ENCODE measurements around the gene CFAP74.

CFAP74 gene

DNA sequence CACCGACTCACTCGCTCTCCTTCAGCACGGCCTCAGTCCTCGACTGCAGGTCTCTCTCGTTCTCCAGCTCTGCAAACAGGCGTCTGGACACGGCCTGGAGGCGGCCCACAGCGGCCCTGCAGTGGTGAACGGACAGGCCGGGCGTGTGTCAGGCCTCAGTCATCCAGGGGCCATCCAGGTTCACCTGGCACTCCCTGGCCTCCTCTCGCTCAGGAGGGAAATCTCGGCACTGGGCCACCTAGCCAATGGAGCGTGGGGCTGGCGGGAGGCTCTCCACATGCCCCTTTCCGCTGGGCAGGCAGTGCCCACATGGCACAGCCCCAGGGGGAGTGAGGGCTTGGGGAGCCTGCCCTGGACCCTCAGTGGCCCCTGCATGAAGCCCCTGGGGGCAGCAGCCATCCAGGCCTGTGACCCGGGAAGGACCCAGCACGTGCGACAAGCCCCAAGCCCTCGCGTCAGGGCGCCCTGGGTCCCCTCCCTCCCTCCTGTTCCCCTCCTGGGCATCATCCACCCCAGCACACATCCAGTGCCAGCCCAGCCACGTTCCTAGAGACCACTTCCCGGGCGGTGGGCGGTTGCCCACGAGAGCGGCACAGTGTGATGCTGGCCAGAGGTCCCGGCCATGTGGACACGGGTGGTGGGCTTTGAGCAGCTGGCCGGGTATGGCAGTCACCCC, 18.1 kb downstream of the CFAP74 start:
- TF ChIP-seq, protein P1, sequence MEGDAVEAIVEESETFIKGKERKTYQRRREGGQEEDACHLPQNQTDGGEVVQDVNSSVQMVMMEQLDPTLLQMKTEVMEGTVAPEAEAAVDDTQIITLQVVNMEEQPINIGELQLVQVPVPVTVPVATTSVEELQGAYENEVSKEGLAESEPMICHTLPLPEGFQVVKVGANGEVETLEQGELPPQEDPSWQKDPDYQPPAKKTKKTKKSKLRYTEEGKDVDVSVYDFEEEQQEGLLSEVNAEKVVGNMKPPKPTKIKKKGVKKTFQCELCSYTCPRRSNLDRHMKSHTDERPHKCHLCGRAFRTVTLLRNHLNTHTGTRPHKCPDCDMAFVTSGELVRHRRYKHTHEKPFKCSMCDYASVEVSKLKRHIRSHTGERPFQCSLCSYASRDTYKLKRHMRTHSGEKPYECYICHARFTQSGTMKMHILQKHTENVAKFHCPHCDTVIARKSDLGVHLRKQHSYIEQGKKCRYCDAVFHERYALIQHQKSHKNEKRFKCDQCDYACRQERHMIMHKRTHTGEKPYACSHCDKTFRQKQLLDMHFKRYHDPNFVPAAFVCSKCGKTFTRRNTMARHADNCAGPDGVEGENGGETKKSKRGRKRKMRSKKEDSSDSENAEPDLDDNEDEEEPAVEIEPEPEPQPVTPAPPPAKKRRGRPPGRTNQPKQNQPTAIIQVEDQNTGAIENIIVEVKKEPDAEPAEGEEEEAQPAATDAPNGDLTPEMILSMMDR (IDR thresholded peaks at IDR 0.05), result no peak

DNA sequence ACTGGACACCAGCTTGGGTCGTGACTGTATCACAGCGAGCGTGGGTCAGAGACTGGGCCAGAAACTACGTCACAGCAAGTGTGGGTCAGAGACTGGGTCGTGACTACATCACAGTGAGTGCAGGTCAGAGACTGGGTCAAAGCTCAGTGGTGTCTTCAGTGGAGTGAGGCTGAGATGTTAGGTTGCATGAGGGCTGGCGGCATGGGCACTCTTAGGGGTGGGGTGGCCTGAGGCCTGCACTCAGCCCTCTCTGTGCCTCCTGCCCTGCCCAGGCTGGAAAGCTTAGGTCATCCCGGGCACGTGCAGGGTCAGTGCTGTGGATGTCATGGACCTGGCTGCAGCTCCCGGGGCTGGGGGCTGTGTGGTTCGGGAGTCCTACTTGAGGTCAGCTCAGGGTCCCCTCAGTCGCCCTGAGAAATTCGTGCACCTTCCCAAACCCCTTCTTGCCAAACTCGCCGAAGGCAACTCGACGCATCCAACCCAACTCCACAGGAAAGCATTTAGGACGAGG, 19.0 kb downstream of the CFAP74 start:
- TF ChIP-seq, protein P1 (IDR thresholded peaks at IDR 0.05), result no peak

GRCh38 chr1:1982379-1983232, 21.0 kb downstream of the CFAP74 start:
- TF ChIP-seq, protein P1 (IDR thresholded peaks at IDR 0.05), result no peak

GRCh38 chr1:1981142-1981500, 22.5 kb downstream of the CFAP74 start:
- TF ChIP-seq, protein P1 (IDR thresholded peaks at IDR 0.05), result no peak

- TF ChIP-seq, protein P1 (IDR thresholded peaks at IDR 0.05), result no peak
These were observed 23.0 kb downstream of the CFAP74 start for GRCh38 chr1:1980467-1981141.

DNA sequence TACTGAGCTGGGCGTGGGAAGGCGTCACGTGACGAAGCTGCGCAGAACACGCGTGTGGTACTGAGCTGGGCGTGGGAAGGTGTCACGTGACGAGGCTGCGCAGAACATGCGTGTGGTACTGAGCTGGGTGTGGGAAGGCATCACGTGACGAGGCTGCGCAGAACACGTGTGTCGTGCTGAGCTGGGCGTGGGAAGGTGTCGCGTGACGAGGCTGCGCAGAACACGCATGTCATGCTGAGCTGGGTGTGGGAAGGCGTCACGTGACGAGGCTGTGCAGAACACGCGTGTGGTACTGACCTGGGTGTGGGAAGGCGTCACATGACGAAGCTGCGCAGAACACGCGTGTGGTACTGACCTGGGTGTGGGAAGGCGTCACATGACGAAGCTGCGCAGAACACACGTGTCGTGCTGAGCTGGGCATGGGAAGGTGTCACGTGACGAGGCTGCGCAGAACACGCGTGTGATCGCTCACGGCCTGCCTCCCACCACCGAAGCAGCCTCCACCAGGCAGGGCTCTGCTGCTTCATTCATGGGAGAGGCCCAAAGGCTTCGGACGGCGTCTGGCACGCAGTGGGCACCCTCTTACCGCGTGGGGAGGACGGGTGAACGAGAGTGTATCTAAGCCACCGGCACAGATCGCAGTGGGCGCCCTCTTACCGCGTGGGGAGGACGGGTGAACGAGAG, 24.0 kb downstream of the CFAP74 start:
- TF ChIP-seq, protein P1 (IDR thresholded peaks at IDR 0.05), result no peak

DNA sequence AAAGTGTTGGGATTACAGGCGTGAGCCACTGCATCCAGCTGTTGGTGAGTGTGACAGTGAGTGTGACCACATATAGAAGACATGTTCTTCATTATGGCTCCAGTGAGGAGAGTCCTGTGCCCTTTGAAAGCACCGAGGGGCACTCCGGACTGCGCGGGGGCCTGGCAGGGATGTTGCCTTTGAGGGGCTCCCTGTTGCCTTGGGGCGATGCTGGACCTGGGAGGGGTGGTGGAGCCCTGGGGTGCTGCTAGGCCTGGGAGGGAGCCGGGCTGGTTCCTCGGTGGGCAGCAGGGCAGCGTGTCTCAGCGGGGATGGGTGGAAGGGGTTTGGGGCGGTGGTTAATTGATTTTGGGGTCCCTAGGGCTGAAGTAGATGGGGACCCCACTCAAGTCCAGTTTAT, 25.5 kb downstream of the CFAP74 start:
- TF ChIP-seq, protein P1 (IDR thresholded peaks at IDR 0.05), result no peak

All from LNCAP (cell line).